IMR-90 (cell line): Measurements from ENCODE around the gene ALPK3. TPM values are rescaled to one million over a fixed set of nuclear protein-coding genes. Genes with fewer than 3 reads are reported as not detected.

ENCODE experiments used
- ATAC-seq: fragments of 200-7000 bp; cut with Tn5 transposase; 2 replicates; pipeline ENCODE4 v1.9.1; 2020; ENCODE audit warnings: low read depth, mild to moderate bottlenecking, moderate library complexity
- BruUV-seq: library from RNA; stranded (reverse); fragments of 400-500 nt; replicated peaks from 2 replicates; lab custom pipeline; 2021; lab: Mats Ljungman, UMichigan
- CTCF ChIA-PET: fragments of 300-600 bp; formaldehyde crosslinking; extraction: SDS; loops from one replicate; lab custom pipeline; 2021; ENCODE audit warnings: antibody characterized with exemption; lab: Yijun Ruan, JAX
- POLR2A ChIA-PET: fragments of 300-600 bp; sonication (Branson Sonifier 250); formaldehyde crosslinking; loops from one replicate; lab custom pipeline; 2022; ENCODE audit warnings: antibody characterized with exemption; ENCODE audit not compliant: unreplicated experiment; lab: Charles Lee
- DNase-seq: peaks from one replicate; pipeline ENCODE4 v3.0.0; 2013
- H2AFZ ChIP-seq: replicated peaks from 2 replicates; pipeline ENCODE3; 2013; ENCODE audit warnings: low read length, mild to moderate bottlenecking; ENCODE audit not compliant: poor library complexity
- H2AK5ac ChIP-seq: 2 replicates; pipeline ENCODE4 v1.6.1; 2013; ENCODE audit warnings: low read depth, low read length, inconsistent platforms
- H2AK9ac ChIP-seq: replicated peaks from 2 replicates; pipeline ENCODE3; 2013; ENCODE audit warnings: mild to moderate bottlenecking, low read depth, low read length, moderate library complexity; ENCODE audit not compliant: poor library complexity
- H2BK120ac ChIP-seq: 2 replicates; pipeline ENCODE4 v1.6.1; 2013; ENCODE audit warnings: low read depth, low read length, inconsistent platforms
- H2BK15ac ChIP-seq: 3 replicates; pipeline ENCODE4 v1.6.1; 2013; ENCODE audit warnings: low read depth, low read length, inconsistent platforms
- H2BK20ac ChIP-seq: 2 replicates; pipeline ENCODE4 v1.6.1; 2013; ENCODE audit warnings: low read depth, mild to moderate bottlenecking, inconsistent platforms, low read length, moderate library complexity
- H2BK5ac ChIP-seq: 2 replicates; pipeline ENCODE4 v1.6.1; 2013; ENCODE audit warnings: mild to moderate bottlenecking, low read depth, low read length, inconsistent platforms; ENCODE audit not compliant: poor library complexity, severe bottlenecking
- H3K14ac ChIP-seq: replicated peaks from 2 replicates; pipeline ENCODE4 v1.6.1; 2013; ENCODE audit warnings: low read depth, low read length, inconsistent platforms
- H3K18ac ChIP-seq: 2 replicates; pipeline ENCODE4 v1.6.1; 2013; ENCODE audit warnings: low read depth, low read length, control low read depth
- H3K23ac ChIP-seq: 2 replicates; pipeline ENCODE4 v1.6.1; 2013; ENCODE audit warnings: low read depth, low read length, inconsistent platforms
- H3K27ac ChIP-seq: 2 replicates; pipeline ENCODE4 v1.5.1; 2013; ENCODE audit warnings: mild to moderate bottlenecking, control low read depth, low read length; ENCODE audit not compliant: insufficient read depth
- H3K27me3 ChIP-seq: 2 replicates; pipeline ENCODE4 v1.6.1; 2013; ENCODE audit warnings: low read length; ENCODE audit not compliant: control insufficient read depth, insufficient read depth
- H3K36me3 ChIP-seq: 2 replicates; pipeline ENCODE4 v1.6.1; 2013; ENCODE audit warnings: low read length, mixed read lengths; ENCODE audit not compliant: control insufficient read depth, insufficient read depth
- H3K4ac ChIP-seq: 2 replicates; pipeline ENCODE4 v1.6.1; 2013; ENCODE audit warnings: low read depth, low read length, inconsistent platforms
- H3K4me1 ChIP-seq: 2 replicates; pipeline ENCODE4 v1.6.1; 2013; ENCODE audit warnings: low read length, mixed read lengths; ENCODE audit not compliant: control insufficient read depth, insufficient read depth
- H3K4me2 ChIP-seq: 2 replicates; pipeline ENCODE4 v1.6.1; 2013; ENCODE audit warnings: low read depth, mild to moderate bottlenecking, control low read depth, low read length, moderate library complexity
- H3K4me3 ChIP-seq: 2 replicates; pipeline ENCODE4 v1.5.1; 2013; ENCODE audit warnings: low read depth, mild to moderate bottlenecking, control low read depth, low read length, moderate library complexity; ENCODE audit not compliant: insufficient read depth
- H3K56ac ChIP-seq: 2 replicates; pipeline ENCODE4 v1.6.1; 2013; ENCODE audit warnings: low read length, inconsistent platforms; ENCODE audit not compliant: insufficient read depth; ENCODE audit errors: extremely low read depth
- H3K79me1 ChIP-seq, 2 experiments: 2 replicates each; pipeline ENCODE4 v1.6.1; 2013; ENCODE audit warnings: low read length in 2 of 2, inconsistent platforms in 1 of 2, low read depth in 1 of 2
- H3K9ac ChIP-seq: 2 replicates; pipeline ENCODE4 v1.6.1; 2013; ENCODE audit warnings: low read depth, low read length, control low read depth
- H3K9me1 ChIP-seq: 2 replicates; pipeline ENCODE4 v1.6.1; 2013; ENCODE audit warnings: low read length, inconsistent platforms; ENCODE audit not compliant: insufficient read depth
- H3K9me3 ChIP-seq: 2 replicates; pipeline ENCODE4 v1.6.1; 2013; ENCODE audit warnings: low read length; ENCODE audit not compliant: control insufficient read depth, insufficient read depth
- H4K20me1 ChIP-seq: 2 replicates; pipeline ENCODE4 v1.6.1; 2013; ENCODE audit warnings: low read length, inconsistent platforms; ENCODE audit not compliant: insufficient read depth
- H4K5ac ChIP-seq: 2 replicates; pipeline ENCODE4 v1.6.1; 2013; ENCODE audit warnings: mild to moderate bottlenecking, low read depth, low read length, control low read depth
- H4K8ac ChIP-seq, 2 experiments: 2 replicates each; pipeline ENCODE4 v1.6.1; 2013; ENCODE audit warnings: low read depth in 2 of 2, low read length in 2 of 2, control low read depth in 1 of 2, inconsistent platforms in 1 of 2
- H4K91ac ChIP-seq: 2 replicates; pipeline ENCODE4 v1.6.1; 2013; ENCODE audit warnings: low read depth, low read length, inconsistent platforms; ENCODE audit not compliant: insufficient read depth
- BHLHE40 ChIP-seq: fragments of 150-350 bp; IDR thresholded peaks from 2 replicates; pipeline ENCODE4 v1.6.1; 2016; ENCODE audit warnings: mild to moderate bottlenecking, low read depth, low read length
- CEBPB ChIP-seq: IDR thresholded peaks from 2 replicates; pipeline ENCODE4 v1.6.1; 2012; ENCODE audit warnings: low read depth, low read length, improper control_type of control experiment
- CTCF ChIP-seq: conservative IDR thresholded peaks from 2 replicates; pipeline ENCODE4 v1.5.1; 2012; ENCODE audit warnings: mild to moderate bottlenecking, low read depth, low read length, improper control_type of control experiment
- ELK1 ChIP-seq: fragments of 150-350 bp; IDR thresholded peaks from 2 replicates; pipeline ENCODE4 v1.6.1; 2016; ENCODE audit warnings: low read depth, mild to moderate bottlenecking, low read length, moderate library complexity, borderline replicate concordance
- FOS ChIP-seq: fragments of 150-350 bp; IDR thresholded peaks from 2 replicates; pipeline ENCODE4 v1.6.1; 2016; ENCODE audit warnings: low read depth, low read length
- MAZ ChIP-seq: IDR thresholded peaks from 2 replicates; pipeline ENCODE4 v1.6.1; 2012; ENCODE audit warnings: low read depth, mild to moderate bottlenecking, low read length, improper control_type of control experiment, moderate library complexity, borderline replicate concordance
- MXI1 ChIP-seq: IDR thresholded peaks from 2 replicates; pipeline ENCODE4 v1.6.1; 2012; ENCODE audit warnings: low read depth, mild to moderate bottlenecking, low read length, moderate library complexity, borderline replicate concordance
- NFE2L2 ChIP-seq: fragments of 150-350 bp; IDR thresholded peaks from 2 replicates; pipeline ENCODE4 v1.6.1; 2016; ENCODE audit warnings: low read depth, mild to moderate bottlenecking, low read length
- POLR2A ChIP-seq: IDR thresholded peaks from 2 replicates; pipeline ENCODE4 v1.6.1; 2012; ENCODE audit warnings: mild to moderate bottlenecking, low read depth, low read length
- RAD21 ChIP-seq: IDR thresholded peaks from 2 replicates; pipeline ENCODE4 v1.6.1; 2012; ENCODE audit warnings: low read length, improper control_type of control experiment
- RCOR1 ChIP-seq: IDR thresholded peaks from 2 replicates; pipeline ENCODE4 v1.6.1; 2012; ENCODE audit warnings: mild to moderate bottlenecking, low read length, improper control_type of control experiment; ENCODE audit not compliant: insufficient replicate concordance
- RFX5 ChIP-seq: IDR thresholded peaks from 2 replicates; pipeline ENCODE4 v1.8.0; 2012; ENCODE audit warnings: low read depth, mild to moderate bottlenecking, low read length, moderate library complexity
- SMC3 ChIP-seq: fragments of 150-350 bp; IDR thresholded peaks from 2 replicates; pipeline ENCODE4 v1.6.1; 2016; ENCODE audit warnings: low read depth, mild to moderate bottlenecking, antibody characterized with exemption, low read length, moderate library complexity
- USF2 ChIP-seq: fragments of 150-350 bp; IDR thresholded peaks from 2 replicates; pipeline ENCODE4 v1.6.1; 2017; ENCODE audit warnings: mild to moderate bottlenecking, antibody characterized with exemption, low read length, low read depth
- WGBS, 2 experiments: methylation state at CpG; one replicate each; pipeline versions ENCODE4 v1.1.5 to v1.1.7; 2013; ENCODE audit warnings: missing lambda C conversion rate in 2 of 2; ENCODE audit not compliant: insufficient read length in 1 of 2; ENCODE audit errors: extremely low coverage in 2 of 2; 5-methylcytosine and 5-hydroxymethylcytosine counted together
- dilution Hi-C: fragments of 300-500 bp; cut with HindIII; formaldehyde crosslinking; loops from one replicate; pipeline ENCODE4 v1.14.3; 2018; ENCODE audit warnings: low sequenced_read_pairs; ENCODE audit not compliant: unreplicated experiment
- in situ Hi-C: fragments of 300-500 bp; cut with MboI; formaldehyde crosslinking; loops from 3 replicates; pipeline ENCODE4 v1.14.3; 2019; ENCODE audit warnings: low sequenced_read_pairs, inconsistent platforms, mixed read lengths
- intact Hi-C: fragments of 100-400 bp; cut with micrococcal nuclease; formaldehyde crosslinking; loops from 2 replicates; pipeline ENCODE4 v1.10.0; 2022
- polyA plus RNA-seq, 3 experiments: library from polyadenylated mRNA; depleted of rRNA; stranded (reverse); fragments of >200 nt; gene quantifications; 2 replicates each; pipeline ENCODE4 v1.2.3, GENCODE V29; 2012; ENCODE audit warnings: low replicate concordance in 1 of 3
- total RNA-seq: library from RNA; depleted of rRNA; stranded (reverse); fragments of >200 nt; gene quantifications from 2 replicates; pipeline ENCODE4 v1.2.3, GENCODE V29; 2012

The ALPK3 gene
- total and polyA plus RNA-seq, 2 of the 4 experiments (the other 2 are of a cell fraction), result under 0.01 to 0.26 TPM

- Histone ChIP-seq H3K9ac (no peak overlapping the region), H3K14ac (no peak overlapping the region), H3K9me1 (peaks cover 7% of the 10 kb centered on the region), H3K4me2 (no peak overlapping the region), H2AK5ac (no peak overlapping the region), H3K4ac (no peak overlapping the region), H2BK15ac (no peak overlapping the region), H4K91ac (no peak overlapping the region), H3K9me3 (no peaks in the 10 kb centered on the region), H2BK5ac (no peak overlapping the region), H4K5ac (no peak overlapping the region), H3K27ac (no peak overlapping the region), H3K27me3 (no peaks in the 10 kb centered on the region), H3K4me1 (no peaks in the 10 kb centered on the region; the same call in 1 of the 2 replicates), H4K8ac (no peak overlapping the region), H3K36me3 (peaks cover 46% of the 10 kb centered on the region), H2BK20ac (no peak overlapping the region), H3K23ac (no peak overlapping the region), H3K4me3 (no peak overlapping the region), H2AK9ac (no peak overlapping the region), H3K56ac (no peak overlapping the region), H2AFZ (no peak overlapping the region), H3K18ac (no peak overlapping the region), H4K20me1 (no peaks in the 10 kb centered on the region), H3K79me1 (peaks cover 6 to 13% of the 10 kb centered on the region in 2 experiments; a peak in 3 of 4 replicates), H2BK120ac (no peak overlapping the region)
- ChIA-PET CTCF (interaction anchor here (0.6 kb wide), 1 partner anchor 15 kb away, joined by 4 read pairs; no protein-coding TSS in a partner anchor), POLR2A (no interaction called here)
- DNase-seq (no peak), ATAC-seq (no peak; the same call in 1 of the 2 replicates)
- 100% methylated on average over 2 of the region's 4 CpGs; no CpG with 5 or more reads in 1 of the 2 experiments for WGBS, 2 experiments
- intact Hi-C loops, result no loop called here
- dilution Hi-C loops, result no loop called here
- no TSS peak for BruUV-seq
- TF ChIP-seq FOS (no peak), RCOR1 (no peak), ELK1 (no peak), USF2 (no peak), NFE2L2 (no peak), RAD21 (no peak), MAZ (no peak), BHLHE40 (no peak), POLR2A (no peak), SMC3 (no peak), CTCF (no peak), RFX5 (no peak), MXI1 (no peak), CEBPB (no peak)
- in situ Hi-C loops, result no loop called here
These were observed 12.9 kb upstream of the ALPK3 start for GRCh38 chr15:84804005-84804900.
